HEK293T (cell line): ENCODE measurements around the gene CERS4.

ENCODE experiments used
- ARNT ChIP-seq: fragments of 450-650 bp; IDR thresholded peaks from 2 replicates; pipeline ENCODE4 v1.6.1; 2017; ENCODE audit warnings: mild to moderate bottlenecking
- BHLHE40 ChIP-seq: fragments of 450-650 bp; IDR thresholded peaks from 2 replicates; pipeline ENCODE4 v1.6.1; 2016; ENCODE audit warnings: mild to moderate bottlenecking, moderate library complexity, borderline replicate concordance
- CTBP1 ChIP-seq: fragments of 450-650 bp; IDR thresholded peaks from 2 replicates; pipeline ENCODE4 v1.6.1; 2016; ENCODE audit warnings: borderline replicate concordance
- ELF4 ChIP-seq: fragments of 450-650 bp; IDR thresholded peaks from 2 replicates; pipeline ENCODE4 v1.6.1; 2017; ENCODE audit warnings: antibody characterized with exemption
- FOXA1 ChIP-seq: fragments of 450-650 bp; IDR thresholded peaks from 2 replicates; pipeline ENCODE4 v1.6.1; 2016; ENCODE audit warnings: mild to moderate bottlenecking
- FOXM1 ChIP-seq: fragments of 450-650 bp; IDR thresholded peaks from 2 replicates; pipeline ENCODE4 v1.6.1; 2017; ENCODE audit warnings: mild to moderate bottlenecking, borderline replicate concordance
- L3MBTL2 ChIP-seq: fragments of 450-650 bp; conservative IDR thresholded peaks from 2 replicates; pipeline ENCODE4 v1.6.1; 2016; ENCODE audit warnings: mild to moderate bottlenecking
- NFRKB ChIP-seq: fragments of 450-650 bp; IDR thresholded peaks from 2 replicates; pipeline ENCODE4 v1.6.1; 2016; ENCODE audit warnings: mild to moderate bottlenecking, moderate library complexity
- PKNOX1 ChIP-seq: fragments of 450-650 bp; IDR thresholded peaks from 2 replicates; pipeline ENCODE4 v1.6.1; 2016
- SP1 ChIP-seq: fragments of 450-650 bp; IDR thresholded peaks from 2 replicates; pipeline ENCODE4 v1.6.1; 2017
- SUZ12 ChIP-seq: fragments of 450-650 bp; IDR thresholded peaks from 2 replicates; pipeline ENCODE4 v1.6.1; 2016; ENCODE audit warnings: mild to moderate bottlenecking
- TARDBP ChIP-seq: fragments of 450-650 bp; IDR thresholded peaks from 2 replicates; pipeline ENCODE4 v1.6.1; 2016
- ZNF384 ChIP-seq: fragments of 450-650 bp; IDR thresholded peaks from 2 replicates; pipeline ENCODE4 v1.6.1; 2016

- TF ChIP-seq PKNOX1 (no peak), ELF4 (no peak), FOXM1 (no peak), FOXA1 (no peak), SP1 (no peak), SUZ12 (no peak), BHLHE40 (no peak), TARDBP (no peak), ARNT (no peak), ZNF384 (no peak), L3MBTL2 (no peak), NFRKB (no peak), CTBP1 (no peak)
Measured at GRCh38 chr19:8262431-8262830, 53.3 kb downstream of the CERS4 start.
